ENCODE results near the gene MS4A18.

MS4A18 gene

DNA sequence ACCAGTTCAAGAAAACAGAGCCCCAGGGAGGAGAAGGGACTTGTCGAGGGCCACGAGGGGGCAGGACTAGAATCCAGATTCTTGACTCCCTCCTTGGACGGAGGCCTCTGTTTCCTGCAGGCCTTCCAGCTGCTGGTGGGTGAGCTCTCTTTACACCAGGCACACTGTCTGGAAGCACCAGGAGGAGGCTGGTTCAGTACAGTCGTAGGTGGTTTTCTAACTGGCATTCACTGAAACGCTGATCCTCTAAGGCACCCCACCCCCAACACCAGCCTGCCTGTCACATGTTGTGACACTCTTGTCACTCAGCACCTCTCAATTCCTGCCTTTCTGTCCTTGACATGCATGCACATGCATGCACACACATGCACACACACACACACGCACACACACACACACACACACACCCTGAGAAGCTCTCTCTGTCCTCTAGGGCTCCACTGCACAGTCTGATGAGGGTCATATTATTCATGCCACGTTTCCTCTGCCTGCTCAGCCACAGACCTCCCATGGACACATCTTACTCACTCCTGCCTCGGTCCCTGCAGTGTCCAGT lies 61.4 kb downstream of the MS4A18 start:
- DNase-seq (ENCODE audit: low read depth in 2 of 3, low spot score in 2 of 3), result no peak

DNA sequence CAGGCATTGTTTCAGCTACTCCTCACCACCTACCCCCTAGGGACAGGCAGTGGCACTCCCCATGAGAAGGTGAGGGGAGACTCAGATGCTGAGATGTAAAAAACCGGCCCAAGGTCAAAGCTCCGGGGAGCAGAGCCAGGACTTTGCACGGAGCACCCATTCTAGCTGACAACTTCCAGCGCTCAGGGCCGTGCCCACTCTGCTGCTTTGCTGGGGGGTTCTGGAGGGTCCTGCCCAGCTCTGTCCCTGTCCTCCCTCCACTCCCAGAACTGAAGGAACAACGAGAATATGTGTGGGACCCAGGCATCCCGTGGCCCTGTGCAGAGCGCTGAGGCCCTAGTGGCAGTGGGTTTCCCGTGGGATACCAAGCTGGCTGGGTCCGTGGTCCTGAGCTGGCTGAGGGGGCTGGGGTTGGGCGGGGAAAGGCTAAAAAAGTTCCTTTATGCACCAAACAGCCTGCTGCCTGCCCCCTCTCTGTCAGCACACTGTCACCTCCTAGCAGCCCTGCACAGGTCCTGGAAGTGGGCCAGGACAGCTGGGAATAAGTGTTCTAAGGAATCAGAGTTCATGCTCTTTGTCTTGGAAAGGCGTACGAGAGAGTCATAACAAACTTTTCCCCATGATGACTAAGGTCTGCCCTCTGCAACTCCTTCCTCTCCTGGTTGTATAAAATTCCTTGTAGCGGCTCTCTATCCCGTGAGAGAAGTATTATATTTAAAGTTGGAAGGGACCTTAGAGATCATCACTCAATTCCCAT lies 62.5 kb downstream of the MS4A18 start:
- DNase-seq (ENCODE audit: low read depth in 2 of 3, low spot score in 2 of 3), result no peak

DNA sequence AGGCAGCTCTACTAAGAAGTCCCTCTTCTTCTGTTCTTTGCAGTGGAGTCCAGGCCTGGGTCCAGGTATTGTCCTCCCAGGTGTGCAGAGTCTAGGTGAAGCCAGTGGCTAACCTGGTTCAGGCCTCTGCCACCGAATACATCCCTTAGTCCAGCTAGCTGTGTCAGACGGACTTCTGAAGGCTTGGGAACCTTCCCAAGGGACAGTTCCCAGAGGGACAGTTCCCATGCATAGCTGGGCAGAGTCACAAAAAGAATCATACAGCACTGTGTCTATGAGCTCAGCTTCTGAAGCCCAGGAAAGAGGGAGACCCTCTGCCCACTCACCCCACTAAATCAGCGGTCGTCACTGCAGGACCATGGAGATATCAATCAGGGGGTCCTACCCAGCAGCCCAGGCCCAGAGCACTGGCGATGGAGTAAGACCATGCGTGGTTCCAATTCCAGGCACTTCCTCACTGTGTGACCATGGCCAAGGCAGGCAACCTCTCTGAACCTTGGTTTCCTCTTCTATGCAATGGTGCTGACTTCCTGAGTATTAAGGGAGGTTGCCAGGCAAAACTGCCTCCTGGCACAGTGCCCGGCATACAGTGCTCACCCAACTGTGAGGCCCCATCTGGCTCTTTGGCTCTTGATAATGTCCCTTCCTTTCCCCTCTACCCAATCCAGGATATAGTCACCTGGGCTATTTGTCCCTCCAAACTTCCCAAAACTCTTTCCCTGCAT lies 64.0 kb downstream of the MS4A18 start:
- no peak for DNase-seq (ENCODE audit: low read depth in 2 of 3, low spot score in 2 of 3)

DNA sequence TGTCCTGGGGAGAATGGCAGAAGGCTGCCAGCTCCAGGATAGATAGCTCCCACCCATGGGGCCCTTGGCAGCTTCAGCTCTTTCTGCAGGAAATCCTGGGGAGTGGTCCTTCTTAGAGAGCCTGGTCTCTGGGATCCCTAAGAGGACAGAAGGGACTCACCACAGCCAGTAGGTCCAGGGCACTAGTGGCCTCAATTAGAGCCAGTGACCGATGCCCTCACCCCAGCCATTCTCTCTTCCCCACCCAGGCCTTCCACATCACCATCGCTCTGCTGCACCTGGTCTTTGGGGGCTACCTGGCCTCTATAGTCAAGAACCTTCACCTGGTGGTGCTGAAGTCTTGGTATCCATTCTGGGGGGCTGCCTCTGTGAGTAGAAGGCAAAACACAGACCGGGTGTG lies 66.2 kb downstream of the MS4A18 start:
- no peak for DNase-seq (ENCODE audit: low read depth in 2 of 3, low spot score in 2 of 3)

DNA sequence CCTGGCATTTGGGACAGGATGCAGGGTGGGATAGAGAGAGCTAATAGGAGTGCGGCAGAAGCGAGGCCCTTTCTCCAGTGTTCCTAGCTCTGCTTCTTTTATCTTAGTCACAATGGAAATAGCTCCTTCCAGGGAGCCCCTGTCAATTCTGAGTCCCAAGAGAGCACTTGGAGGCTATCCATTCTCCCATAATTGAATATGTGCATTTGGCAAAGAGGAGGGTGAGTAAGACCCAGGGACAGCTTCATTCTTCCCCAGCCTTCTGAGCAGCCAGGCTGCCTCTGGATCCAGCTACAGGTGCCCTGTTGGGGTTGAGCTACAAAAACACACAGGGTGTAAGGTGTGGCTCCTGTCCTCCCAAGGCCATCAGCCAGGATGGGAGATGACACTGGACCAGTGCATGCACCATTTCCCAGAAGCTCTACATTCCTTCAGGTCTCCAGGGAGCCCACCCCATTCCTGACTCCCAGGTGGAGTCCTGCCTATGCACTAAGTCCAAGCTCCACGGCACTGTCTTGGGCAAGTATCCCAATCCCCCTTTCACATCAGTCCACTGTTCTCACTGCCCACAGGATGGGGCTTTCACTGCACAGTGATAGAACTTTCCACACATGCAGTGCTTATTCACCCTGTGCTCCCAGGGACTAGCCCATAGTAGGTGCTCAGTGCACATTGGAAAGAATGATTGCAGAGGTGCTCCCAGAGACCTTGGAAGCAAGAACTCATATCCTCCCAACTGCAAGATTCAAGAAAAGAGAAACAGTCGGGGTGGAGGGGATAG lies 66.8 kb downstream of the MS4A18 start:
- no peak for DNase-seq (ENCODE audit: low read depth in 2 of 3, low spot score in 2 of 3)

DNA sequence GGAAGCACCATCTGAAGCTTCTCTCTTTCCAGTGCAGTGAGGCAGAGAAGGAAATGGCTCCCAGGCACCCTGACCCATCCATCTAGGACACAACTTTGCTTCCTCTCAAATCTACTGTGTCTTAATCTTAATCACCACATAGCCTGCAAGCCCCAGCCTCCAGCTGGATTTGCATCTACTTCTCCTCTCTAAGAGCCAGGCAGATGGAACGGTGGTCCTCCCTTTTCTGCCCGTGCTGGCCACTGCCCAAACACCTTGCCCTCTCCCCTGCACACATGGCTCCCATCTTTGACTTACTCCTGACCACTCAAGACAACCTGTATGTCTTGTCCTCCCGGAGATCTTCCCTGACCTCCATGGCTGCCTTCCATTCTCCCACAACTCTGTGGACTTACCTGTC lies 68.0 kb downstream of the MS4A18 start:
- DNase-seq (ENCODE audit: low read depth in 2 of 3, low spot score in 2 of 3), result no peak

Measured in activated CD8-positive, alpha-beta memory T cell treated with anti-CD3 and anti-CD28 coated beads for 48 hours (primary cell).